Fibroblast of mammary gland (primary cell): ENCODE results near the gene ARFGAP3.

Experiments used
- DNase-seq: peaks from one replicate; pipeline ENCODE4 v3.0.0-alpha.2; 2010; ENCODE audit warnings: low read depth
- H3K4me3 ChIP-seq: 2 replicates; pipeline ENCODE4 v1.5.1; 2011; ENCODE audit warnings: low read depth, mild to moderate bottlenecking, low read length, moderate library complexity; ENCODE audit not compliant: control insufficient read depth
- TF ChIP-seq, protein P1 (sequence below): conservative IDR thresholded peaks from 2 replicates; pipeline ENCODE4 v1.5.1; 2011; ENCODE audit warnings: low read depth, low read length, inconsistent platforms; ENCODE audit not compliant: control insufficient read depth, insufficient read depth

ARFGAP3 gene

DNA sequence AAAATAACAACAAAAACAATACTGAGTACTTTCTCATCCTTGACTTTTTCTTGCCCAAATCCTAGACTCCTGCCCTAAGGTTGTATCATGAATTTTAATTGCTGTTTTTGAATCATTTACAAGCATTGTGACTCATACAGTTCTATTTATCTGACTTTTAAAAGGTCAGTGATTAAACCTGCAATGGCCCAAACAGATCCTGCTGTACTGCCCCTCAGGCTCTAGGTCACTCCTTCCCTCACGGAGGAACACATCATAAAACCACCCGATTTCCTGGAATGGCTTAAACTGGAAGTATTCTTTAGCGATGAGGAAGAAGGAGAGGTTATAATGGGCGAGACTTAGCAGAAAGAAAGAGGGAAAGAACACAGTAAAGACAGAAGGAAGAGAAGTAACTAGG, 12.3 kb downstream of the ARFGAP3 start:
- TF ChIP-seq, protein P1, sequence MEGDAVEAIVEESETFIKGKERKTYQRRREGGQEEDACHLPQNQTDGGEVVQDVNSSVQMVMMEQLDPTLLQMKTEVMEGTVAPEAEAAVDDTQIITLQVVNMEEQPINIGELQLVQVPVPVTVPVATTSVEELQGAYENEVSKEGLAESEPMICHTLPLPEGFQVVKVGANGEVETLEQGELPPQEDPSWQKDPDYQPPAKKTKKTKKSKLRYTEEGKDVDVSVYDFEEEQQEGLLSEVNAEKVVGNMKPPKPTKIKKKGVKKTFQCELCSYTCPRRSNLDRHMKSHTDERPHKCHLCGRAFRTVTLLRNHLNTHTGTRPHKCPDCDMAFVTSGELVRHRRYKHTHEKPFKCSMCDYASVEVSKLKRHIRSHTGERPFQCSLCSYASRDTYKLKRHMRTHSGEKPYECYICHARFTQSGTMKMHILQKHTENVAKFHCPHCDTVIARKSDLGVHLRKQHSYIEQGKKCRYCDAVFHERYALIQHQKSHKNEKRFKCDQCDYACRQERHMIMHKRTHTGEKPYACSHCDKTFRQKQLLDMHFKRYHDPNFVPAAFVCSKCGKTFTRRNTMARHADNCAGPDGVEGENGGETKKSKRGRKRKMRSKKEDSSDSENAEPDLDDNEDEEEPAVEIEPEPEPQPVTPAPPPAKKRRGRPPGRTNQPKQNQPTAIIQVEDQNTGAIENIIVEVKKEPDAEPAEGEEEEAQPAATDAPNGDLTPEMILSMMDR: no peak
- H3K4me3 ChIP-seq: no peak overlapping the region
- peak; percentile 69 for DNase-seq

- TF ChIP-seq, protein P1: no peak
- H3K4me3 ChIP-seq: no peak overlapping the region
- no peak for DNase-seq
Observed at GRCh38 chr22:42842658-42843370, 14.3 kb downstream of the ARFGAP3 start.

- DNase-seq: peak; percentile 33
- TF ChIP-seq, protein P1: no peak
Observed at GRCh38 chr22:42841444-42841843, 15.6 kb downstream of the ARFGAP3 start.

DNA sequence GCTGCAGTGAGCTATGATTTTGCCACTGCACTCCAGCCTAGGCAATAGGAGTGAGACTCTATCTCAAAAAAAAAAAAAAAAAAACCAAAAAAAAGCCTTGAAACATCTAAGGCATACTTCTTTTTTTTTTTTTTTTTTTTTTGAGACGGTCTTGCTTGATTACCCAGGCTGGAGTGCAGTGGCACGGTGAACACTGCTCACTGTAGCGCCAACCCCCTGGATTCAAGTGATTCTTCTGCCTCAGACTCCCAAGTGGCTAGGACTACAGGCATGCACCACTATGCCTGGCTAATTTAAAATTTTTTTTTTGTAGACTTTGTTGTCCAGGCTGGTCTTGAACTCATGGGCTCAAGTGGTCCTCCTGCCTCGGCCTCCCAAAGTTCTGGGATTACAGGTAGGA, 19.5 kb downstream of the ARFGAP3 start:
- TF ChIP-seq, protein P1: no peak
- no peak for DNase-seq
- no peak overlapping the region for H3K4me3 ChIP-seq

More at GRCh38 chr22:42841444-42841843, 15.6 kb downstream of the ARFGAP3 start:
- H3K4me3 ChIP-seq: no peak overlapping the region

DNA sequence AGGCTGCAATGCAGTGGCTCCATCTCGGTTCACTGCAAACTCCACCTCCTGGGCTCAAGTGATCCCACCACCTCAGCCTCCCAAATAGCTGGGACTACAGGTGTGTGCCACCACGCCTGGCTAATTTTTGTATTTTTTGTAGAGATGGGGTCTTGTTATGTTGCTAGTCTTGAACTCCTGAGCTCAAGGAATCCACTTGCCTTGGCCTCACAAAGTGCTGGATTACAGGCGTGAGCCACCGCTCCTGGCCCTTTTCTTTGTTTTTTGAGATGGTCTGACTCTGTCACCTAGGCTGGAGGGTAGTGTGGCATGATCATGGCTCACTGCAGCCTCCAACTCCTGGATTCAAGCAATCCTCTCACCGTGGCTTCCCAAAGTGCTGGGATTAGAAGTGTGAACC, 21.0 kb downstream of the ARFGAP3 start:
- no peak for DNase-seq
- TF ChIP-seq, protein P1: no peak
- H3K4me3 ChIP-seq: no peak overlapping the region

GRCh38 chr22:42834177-42834949, 22.7 kb downstream of the ARFGAP3 start:
- TF ChIP-seq, protein P1: no peak
- no peak overlapping the region for H3K4me3 ChIP-seq
- DNase-seq: no peak
